ENCODE measurements around the gene PRUNE2.

GRCh38 chr9:76680716-76681425 is 225.0 kb downstream of the PRUNE2 start:
- TF ChIP-seq, protein P1, sequence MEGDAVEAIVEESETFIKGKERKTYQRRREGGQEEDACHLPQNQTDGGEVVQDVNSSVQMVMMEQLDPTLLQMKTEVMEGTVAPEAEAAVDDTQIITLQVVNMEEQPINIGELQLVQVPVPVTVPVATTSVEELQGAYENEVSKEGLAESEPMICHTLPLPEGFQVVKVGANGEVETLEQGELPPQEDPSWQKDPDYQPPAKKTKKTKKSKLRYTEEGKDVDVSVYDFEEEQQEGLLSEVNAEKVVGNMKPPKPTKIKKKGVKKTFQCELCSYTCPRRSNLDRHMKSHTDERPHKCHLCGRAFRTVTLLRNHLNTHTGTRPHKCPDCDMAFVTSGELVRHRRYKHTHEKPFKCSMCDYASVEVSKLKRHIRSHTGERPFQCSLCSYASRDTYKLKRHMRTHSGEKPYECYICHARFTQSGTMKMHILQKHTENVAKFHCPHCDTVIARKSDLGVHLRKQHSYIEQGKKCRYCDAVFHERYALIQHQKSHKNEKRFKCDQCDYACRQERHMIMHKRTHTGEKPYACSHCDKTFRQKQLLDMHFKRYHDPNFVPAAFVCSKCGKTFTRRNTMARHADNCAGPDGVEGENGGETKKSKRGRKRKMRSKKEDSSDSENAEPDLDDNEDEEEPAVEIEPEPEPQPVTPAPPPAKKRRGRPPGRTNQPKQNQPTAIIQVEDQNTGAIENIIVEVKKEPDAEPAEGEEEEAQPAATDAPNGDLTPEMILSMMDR (IDR thresholded peaks at IDR 0.05; ENCODE audit: borderline replicate concordance, extremely low read depth, low read length, poor library complexity, severe bottlenecking), result no peak
- no peak for TF ChIP-seq EZH2 (IDR thresholded peaks at IDR 0.05; ENCODE audit: borderline replicate concordance, low read depth, low read length, severe bottlenecking)
